ENCODE results near the gene TMED9.
"Not testable (repeated sequence)": the region's sequence is repeated elsewhere in the genome, so short reads cannot be mapped to it uniquely, and the experiment has no call there.

Gene TMED9

DNA sequence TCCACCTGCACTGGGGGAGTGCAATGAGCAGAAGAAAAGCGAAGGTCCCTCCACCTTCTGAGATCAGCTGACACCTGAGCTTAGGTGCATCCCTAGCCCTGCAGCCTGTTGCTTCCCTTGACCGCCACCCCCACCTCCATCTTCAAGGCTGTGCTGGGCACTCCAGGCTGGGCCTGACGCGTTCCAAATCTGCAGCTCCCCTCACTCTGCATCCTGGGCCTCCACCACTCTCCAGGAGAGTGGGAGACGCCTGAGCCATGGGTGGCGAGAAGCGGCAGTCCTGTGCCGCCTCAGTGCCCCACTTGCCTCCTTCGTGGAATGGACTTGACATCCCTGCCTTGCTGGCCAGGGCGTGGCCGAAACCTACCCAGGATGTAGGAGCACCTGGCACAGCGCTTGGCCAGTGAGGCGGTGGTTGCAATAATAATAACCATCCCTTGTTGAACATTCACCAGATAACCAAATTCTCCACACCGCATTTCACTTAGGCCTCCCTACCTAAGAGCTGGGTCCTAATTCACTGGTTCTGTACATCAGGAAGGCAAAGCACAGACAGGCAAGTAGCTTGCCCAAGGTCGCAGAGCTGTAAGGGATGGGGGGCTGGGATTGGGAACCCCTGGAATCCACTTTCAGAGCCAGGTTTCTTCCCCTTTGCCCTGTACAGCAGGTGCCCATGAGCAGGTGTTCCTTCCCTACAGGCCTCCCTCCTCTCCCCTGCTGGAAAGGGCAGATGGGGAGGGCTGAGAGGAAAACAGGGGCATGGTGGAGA is 19.6 kb downstream of the TMED9 start:
- no peaks in the 10 kb centered on the region for H3K27me3 ChIP-seq (ENCODE audit: insufficient read depth, low read length)
- H3K36me3 ChIP-seq (ENCODE audit: insufficient read depth, low read length) = peaks cover 25% of the 10 kb centered on the region
- H3K9me3 ChIP-seq (ENCODE audit: low read length) = no peaks in the 10 kb centered on the region
- H2AFZ ChIP-seq (ENCODE audit: low read depth, low read length) = no peak overlapping the region
- H3K4me3 ChIP-seq (ENCODE audit: low read length) = no peak overlapping the region
- peaks cover 12% of the 10 kb centered on the region for H3K4me1 ChIP-seq (ENCODE audit: insufficient read depth, low read length)

DNA sequence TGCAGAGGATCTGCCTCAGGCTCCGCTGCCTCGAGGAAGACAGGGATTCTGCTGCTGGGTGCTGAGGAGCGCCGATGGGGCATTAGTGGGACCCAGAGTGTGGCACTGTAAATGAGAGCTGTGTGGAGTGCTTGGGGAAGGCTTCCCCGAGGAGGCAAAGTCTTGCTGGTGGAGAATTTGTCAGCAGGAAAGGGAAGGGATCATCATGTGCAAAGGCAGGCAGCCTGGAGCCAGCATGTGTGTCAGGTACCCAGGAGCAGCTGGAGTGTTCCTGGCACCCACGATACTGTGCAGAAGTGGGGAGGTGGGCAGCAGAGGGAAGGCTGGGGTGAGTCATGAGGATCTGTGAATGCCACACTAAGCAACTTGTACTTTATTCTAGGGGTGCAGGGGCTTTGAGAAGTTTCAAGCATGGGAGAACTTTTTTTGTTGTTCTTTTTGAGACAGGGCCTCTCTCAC is 20.2 kb downstream of the TMED9 start:
- Histone ChIP-seq H3K36me3 (ENCODE audit: insufficient read depth, low read length) (peaks cover 27% of the 10 kb centered on the region), H3K27me3 (ENCODE audit: insufficient read depth, low read length) (no peaks in the 10 kb centered on the region), H3K9me3 (ENCODE audit: low read length) (no peaks in the 10 kb centered on the region), H2AFZ (ENCODE audit: low read depth, low read length) (no peak overlapping the region), H3K4me3 (ENCODE audit: low read length) (no peak overlapping the region), H3K4me1 (ENCODE audit: insufficient read depth, low read length) (peaks cover 9% of the 10 kb centered on the region)

DNA sequence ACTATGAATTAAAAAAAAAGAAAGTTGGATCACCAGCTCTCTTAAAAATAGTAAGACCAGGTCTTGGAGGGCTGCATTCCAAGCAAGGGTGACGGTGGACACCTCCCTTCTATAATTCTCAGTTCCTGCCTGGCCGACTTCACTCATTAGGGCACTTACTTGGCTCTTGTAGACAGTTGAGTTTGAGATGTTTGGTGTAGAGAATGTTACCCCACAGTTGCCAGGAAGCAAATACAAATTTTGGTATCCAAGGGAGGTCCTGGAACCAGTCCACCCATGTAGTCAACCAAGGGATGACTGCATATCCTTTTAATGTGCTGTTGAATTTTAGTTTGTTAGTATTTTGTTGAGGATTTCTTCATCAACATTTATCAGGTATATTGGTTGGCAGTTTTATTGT is 28.6 kb downstream of the TMED9 start:
- Histone ChIP-seq H3K36me3 (ENCODE audit: insufficient read depth, low read length) (peaks cover 50% of the 10 kb centered on the region), H3K4me3 (ENCODE audit: low read length) (no peak overlapping the region), H2AFZ (ENCODE audit: low read depth, low read length) (no peak overlapping the region), H3K4me1 (ENCODE audit: insufficient read depth, low read length) (no peaks in the 10 kb centered on the region), H3K27me3 (ENCODE audit: insufficient read depth, low read length) (no peaks in the 10 kb centered on the region), H3K9me3 (ENCODE audit: low read length) (peaks cover 12% of the 10 kb centered on the region)

DNA sequence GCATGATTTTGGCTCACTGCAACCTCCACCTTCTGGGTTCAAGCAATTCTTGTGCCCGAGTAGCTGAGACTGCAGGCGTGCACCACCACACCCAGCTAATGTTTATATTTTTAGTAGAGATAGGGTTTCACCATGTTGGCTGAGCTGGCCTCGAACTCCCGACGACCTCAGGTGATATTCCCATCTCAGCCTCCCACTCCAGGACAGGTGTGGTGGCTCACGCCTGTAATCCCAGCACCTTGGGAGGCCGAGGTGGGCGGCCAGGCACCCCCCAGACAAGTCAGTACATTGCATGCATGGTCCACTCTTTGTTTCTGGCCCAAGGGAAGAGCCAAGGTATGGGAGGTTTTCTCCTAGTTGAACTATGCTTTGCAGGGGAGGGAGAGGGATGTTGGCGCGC is 32.2 kb downstream of the TMED9 start:
- not testable (repeated sequence) for H3K9me3 ChIP-seq (ENCODE audit: low read length); H3K4me3 ChIP-seq (ENCODE audit: low read length); H3K27me3 ChIP-seq (ENCODE audit: insufficient read depth, low read length); H3K4me1 ChIP-seq (ENCODE audit: insufficient read depth, low read length); H2AFZ ChIP-seq (ENCODE audit: low read depth, low read length)
- peaks cover 31% of the 10 kb centered on the region for H3K36me3 ChIP-seq (ENCODE audit: insufficient read depth, low read length)

DNA sequence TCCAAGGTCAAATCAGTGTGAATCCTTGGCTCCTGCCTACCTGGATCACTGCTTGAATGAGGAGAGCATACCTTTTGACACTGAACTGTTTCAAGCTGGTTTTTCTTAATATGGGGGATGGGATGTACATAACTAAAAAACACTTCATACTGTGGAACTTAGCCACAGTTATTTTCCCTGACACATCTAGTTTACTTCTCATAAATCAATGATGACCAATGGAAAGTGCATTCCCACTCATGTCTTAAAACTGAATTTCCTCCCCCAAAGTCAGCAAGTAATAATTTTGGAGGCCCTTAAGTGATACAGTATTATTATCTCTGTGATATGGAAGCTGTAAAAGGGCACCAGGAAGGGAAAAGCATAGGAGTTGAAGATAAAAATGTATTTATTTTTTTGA is 38.2 kb downstream of the TMED9 start:
- H3K4me1 ChIP-seq (ENCODE audit: insufficient read depth, low read length); H3K27me3 ChIP-seq (ENCODE audit: insufficient read depth, low read length); H3K9me3 ChIP-seq (ENCODE audit: low read length); H2AFZ ChIP-seq (ENCODE audit: low read depth, low read length); H3K4me3 ChIP-seq (ENCODE audit: low read length): not testable (repeated sequence)
- H3K36me3 ChIP-seq (ENCODE audit: insufficient read depth, low read length) = peaks cover 18% of the 10 kb centered on the region

DNA sequence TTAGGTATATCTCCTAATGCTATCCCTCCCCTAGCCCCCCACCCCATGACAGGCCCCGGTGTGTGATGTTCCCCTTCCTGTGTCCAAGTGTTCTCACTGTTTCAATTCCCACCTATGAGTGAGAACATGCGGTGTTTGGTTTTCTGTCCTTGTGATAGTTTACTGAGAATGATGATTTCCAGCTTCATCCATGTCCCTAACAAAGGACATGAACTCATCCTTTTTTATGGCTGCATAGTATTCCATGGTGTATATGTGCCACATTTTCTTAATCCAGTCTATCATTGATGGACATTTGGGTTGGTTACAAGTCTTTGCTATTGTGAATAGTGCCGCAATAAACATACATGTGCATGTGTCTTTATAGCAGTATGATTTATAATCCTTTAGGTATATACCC is 42.9 kb downstream of the TMED9 start:
- H3K4me1 ChIP-seq (ENCODE audit: insufficient read depth, low read length); H2AFZ ChIP-seq (ENCODE audit: low read depth, low read length); H3K27me3 ChIP-seq (ENCODE audit: insufficient read depth, low read length); H3K4me3 ChIP-seq (ENCODE audit: low read length); H3K36me3 ChIP-seq (ENCODE audit: insufficient read depth, low read length); H3K9me3 ChIP-seq (ENCODE audit: low read length): not testable (repeated sequence)

DNA sequence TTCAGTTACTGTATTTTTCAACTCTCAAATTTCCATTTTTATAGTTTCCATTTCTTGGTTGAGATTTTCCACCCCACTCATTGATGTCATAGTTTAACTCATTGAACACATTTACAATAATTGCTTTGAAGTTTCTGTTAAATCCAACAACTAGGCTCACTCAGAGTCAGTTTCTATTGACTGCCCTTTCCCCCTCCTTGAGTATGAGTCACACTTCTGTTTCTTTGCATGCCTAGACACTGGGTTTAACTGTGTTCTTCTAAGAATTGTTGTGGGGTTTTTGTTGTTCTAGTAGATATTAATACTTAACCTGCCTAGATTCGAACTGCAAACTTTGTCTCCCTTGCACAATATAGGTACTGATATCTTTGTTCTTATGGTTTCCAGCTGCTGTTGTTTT is 53.5 kb downstream of the TMED9 start:
- H3K9me3 ChIP-seq (ENCODE audit: low read length); H3K36me3 ChIP-seq (ENCODE audit: insufficient read depth, low read length); H3K27me3 ChIP-seq (ENCODE audit: insufficient read depth, low read length); H2AFZ ChIP-seq (ENCODE audit: low read depth, low read length); H3K4me3 ChIP-seq (ENCODE audit: low read length); H3K4me1 ChIP-seq (ENCODE audit: insufficient read depth, low read length): not testable (repeated sequence)

Data from neuron (in vitro differentiated cells).